Measurements from ENCODE around the gene TCF15. TPM values are rescaled to one million over a fixed set of nuclear protein-coding genes. Genes with fewer than 3 reads are reported as not detected.

TCF15 gene
- total and polyA plus RNA-seq, 2 of the 8 experiments (the other 6 are each of a cell fraction or from before 2014, with no cell fraction given) = 3.7 to 6.9 TPM

DNA sequence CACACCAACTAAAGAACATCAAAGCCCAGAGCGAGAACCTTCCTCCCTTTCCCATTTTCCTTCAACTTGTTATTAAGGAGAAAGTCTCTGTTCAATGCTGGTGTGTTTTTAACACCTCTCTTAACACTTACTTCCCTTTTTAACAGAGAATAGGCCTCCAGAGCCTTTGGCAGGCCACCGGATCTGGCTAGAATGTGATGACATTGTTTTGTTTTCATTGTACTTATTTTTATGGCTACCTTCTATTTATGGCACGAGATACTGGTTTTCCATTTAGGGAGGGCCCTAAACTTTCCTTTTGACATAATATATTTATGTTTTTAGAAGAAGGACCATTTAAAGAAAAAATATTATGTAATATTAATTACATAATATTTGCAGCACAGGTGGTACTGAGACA is 21.6 kb downstream of the TCF15 start:
- Histone ChIP-seq H3K9ac (replicated peaks in 1 of 4; ENCODE audit: extremely low read depth in 1 of 4, low read depth in 3 of 4, low read length in 3 of 4) (no peak overlapping the region), H2BK20ac (ENCODE audit: low read length) (no peak overlapping the region), H3K4me3 (ENCODE audit: extremely low read depth in 1 of 4, insufficient read depth in 2 of 4, low read depth in 3 of 4, low read length in 4 of 4) (no peak overlapping the region), H3K4ac (replicated peaks; ENCODE audit: insufficient read length, low read depth, low read length) (no peak overlapping the region), H3K14ac (ENCODE audit: insufficient read length) (no peak overlapping the region), H2BK120ac (replicated peaks; ENCODE audit: low read depth, low read length) (no peak overlapping the region), H3K4me1 (replicated peaks in 1 of 4; ENCODE audit: control insufficient read depth in 3 of 4, insufficient read depth in 4 of 4, low read length in 3 of 4) (0 out of 7 replicates have a peak, but pooled peaks cover 0 to 4% (median 0%) of the 10 kb centered on the region in 4 experiments), H2BK5ac (ENCODE audit: low read depth, low read length) (no peak overlapping the region), H4K8ac (ENCODE audit: extremely low read depth, insufficient read depth, low read length) (no peak overlapping the region), H3K79me2 (ENCODE audit: control insufficient read depth in 1 of 2, insufficient read depth in 2 of 2, low read length in 2 of 2) (no peaks in the 10 kb centered on the region), H3K9me3 (ENCODE audit: insufficient read depth in 2 of 2, low read depth in 1 of 2, low read length in 1 of 2) (no peaks in the 10 kb centered on the region), H3K36me3 (ENCODE audit: control insufficient read depth in 2 of 4, insufficient read depth in 4 of 4, low read length in 3 of 4) (no peaks in the 10 kb centered on the region), H3K56ac (replicated peaks; ENCODE audit: insufficient read length, low read depth, low read length) (no peak overlapping the region), H4K20me1 (replicated peaks in 1 of 2; ENCODE audit: control insufficient read depth in 1 of 2, insufficient read depth in 2 of 2, low read length in 2 of 2) (no peaks in the 10 kb centered on the region), H3K18ac (ENCODE audit: extremely low read depth, low read length) (no peak overlapping the region), H2BK12ac (ENCODE audit: low read depth, low read length) (no peak overlapping the region), H4K91ac (replicated peaks; ENCODE audit: insufficient read length, low read length) (no peak overlapping the region), H3K79me1 (ENCODE audit: low read depth, low read length) (no peaks in the 10 kb centered on the region), H3K23ac (ENCODE audit: insufficient read length) (no peak overlapping the region), H3K27me3 (replicated peaks in 1 of 4; ENCODE audit: control insufficient read depth in 3 of 4, extremely low read depth in 1 of 4, insufficient read depth in 3 of 4, low read length in 3 of 4) (no peaks in the 10 kb centered on the region), H4K5ac (ENCODE audit: insufficient read length, low read depth, low read length) (no peak overlapping the region), H2BK15ac (ENCODE audit: low read length) (no peak overlapping the region), H3K4me2 (ENCODE audit: insufficient read depth in 1 of 2, low read depth in 2 of 2, low read length in 2 of 2) (no peak overlapping the region), H3K27ac (ENCODE audit: low read depth, low read length) (no peak overlapping the region), H2AFZ (ENCODE audit: low read length) (no peak overlapping the region), H3K23me2 (ENCODE audit: low read depth, low read length) (no peaks in the 10 kb centered on the region), H2AK5ac (ENCODE audit: low read depth, low read length) (no peak overlapping the region)
- 87% methylated on average over 3 of the region's 3 CpGs; no CpG with 5 or more reads in 1 of the 2 experiments for WGBS, 2 experiments (ENCODE audit: extremely low coverage in 1 of 2, insufficient coverage in 1 of 2, insufficient read length in 1 of 2, insufficient replicate concordance in 2 of 2, low coverage in 1 of 2, low lambda C conversion rate in 2 of 2, missing lambda C conversion rate in 1 of 2)
- POLR2A ChIA-PET (ENCODE audit: partially characterized antibody) = no interaction called here
- no peak for DNase-seq (ENCODE audit: low read depth in 1 of 2, low spot score in 2 of 2)
- TF ChIP-seq HDAC6 (IDR thresholded peaks at IDR 0.05; ENCODE audit: low read depth, low read length) (no peak), SIRT6 (IDR thresholded peaks at IDR 0.05; ENCODE audit: low read length) (no peak), POLR2AphosphoS5 (IDR thresholded peaks at IDR 0.05; ENCODE audit: low read depth, low read length) (no peak), GTF2F1 (IDR thresholded peaks at IDR 0.05; ENCODE audit: borderline replicate concordance, low read depth, low read length) (no peak), RBBP5 (IDR thresholded peaks at IDR 0.05; ENCODE audit: borderline replicate concordance, low read depth, low read length) (no peak), EZH2 (IDR thresholded peaks at IDR 0.05; ENCODE audit: low read depth, low read length, severe bottlenecking) (no peak), SP4 (IDR thresholded peaks at IDR 0.05; ENCODE audit: low read length) (no peak), NRF1 (IDR thresholded peaks at IDR 0.05; ENCODE audit: low read depth, low read length) (no peak), YY1 (IDR thresholded peaks at IDR 0.05; ENCODE audit: low read depth, low read length) (no peak), FOSL1 (IDR thresholded peaks at IDR 0.05; ENCODE audit: insufficient read depth, low read depth, low read length) (no peak), GABPA (IDR thresholded peaks at IDR 0.05; ENCODE audit: borderline replicate concordance, insufficient read depth, low read length) (no peak), TCF12 (IDR thresholded peaks at IDR 0.05; ENCODE audit: low read depth, low read length) (no peak), CBX5 (IDR thresholded peaks at IDR 0.05; ENCODE audit: low read depth, low read length) (no peak), RFX5 (IDR thresholded peaks at IDR 0.05; ENCODE audit: borderline replicate concordance, low read depth, low read length) (no peak), CBX8 (IDR thresholded peaks at IDR 0.05; ENCODE audit: borderline replicate concordance, low read depth, low read length) (no peak), CREB1 (IDR thresholded peaks at IDR 0.05) (no peak), KDM5A (IDR thresholded peaks at IDR 0.05; ENCODE audit: low read length) (no peak)
- CTCF ChIA-PET (ENCODE audit: partially characterized antibody) = interaction anchor here (1.3 to 1.4 kb wide), 2 partner anchors 11 to 12 kb away, joined by 3 to 4 read pairs; no protein-coding TSS in a partner anchor
- FAIRE-seq = no peak

Measured in H1 (cell line).